ENCODE measurements around the gene ATP6V0E1.

The ATP6V0E1 gene

DNA sequence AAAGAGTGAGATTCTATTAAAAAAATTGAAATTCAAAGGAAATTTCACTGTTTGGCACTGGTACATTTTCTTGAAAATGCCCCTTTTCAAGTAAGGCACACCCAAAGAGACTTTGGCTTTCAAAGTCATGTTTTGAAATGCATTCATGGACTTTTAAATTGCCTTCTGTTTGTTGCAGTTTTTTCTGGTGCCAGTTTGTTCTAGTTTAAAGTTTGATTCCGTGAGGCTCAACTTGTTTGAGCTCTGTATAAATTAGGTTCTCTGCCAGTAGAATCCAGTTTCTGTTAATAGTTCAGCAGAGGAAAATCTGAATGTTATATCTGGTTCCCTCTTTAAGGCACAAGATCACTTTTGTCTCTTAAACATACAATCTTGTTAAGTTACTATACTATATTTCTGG is 16.4 kb downstream of the ATP6V0E1 start:
- DNase-seq (ENCODE audit: low read depth in 1 of 2, low spot score in 1 of 2) = no peak
- TF ChIP-seq, protein P1, sequence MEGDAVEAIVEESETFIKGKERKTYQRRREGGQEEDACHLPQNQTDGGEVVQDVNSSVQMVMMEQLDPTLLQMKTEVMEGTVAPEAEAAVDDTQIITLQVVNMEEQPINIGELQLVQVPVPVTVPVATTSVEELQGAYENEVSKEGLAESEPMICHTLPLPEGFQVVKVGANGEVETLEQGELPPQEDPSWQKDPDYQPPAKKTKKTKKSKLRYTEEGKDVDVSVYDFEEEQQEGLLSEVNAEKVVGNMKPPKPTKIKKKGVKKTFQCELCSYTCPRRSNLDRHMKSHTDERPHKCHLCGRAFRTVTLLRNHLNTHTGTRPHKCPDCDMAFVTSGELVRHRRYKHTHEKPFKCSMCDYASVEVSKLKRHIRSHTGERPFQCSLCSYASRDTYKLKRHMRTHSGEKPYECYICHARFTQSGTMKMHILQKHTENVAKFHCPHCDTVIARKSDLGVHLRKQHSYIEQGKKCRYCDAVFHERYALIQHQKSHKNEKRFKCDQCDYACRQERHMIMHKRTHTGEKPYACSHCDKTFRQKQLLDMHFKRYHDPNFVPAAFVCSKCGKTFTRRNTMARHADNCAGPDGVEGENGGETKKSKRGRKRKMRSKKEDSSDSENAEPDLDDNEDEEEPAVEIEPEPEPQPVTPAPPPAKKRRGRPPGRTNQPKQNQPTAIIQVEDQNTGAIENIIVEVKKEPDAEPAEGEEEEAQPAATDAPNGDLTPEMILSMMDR (IDR thresholded peaks at IDR 0.05; ENCODE audit: insufficient read depth, low read length) = no peak
- TF ChIP-seq POLR2AphosphoS5 (IDR thresholded peaks at IDR 0.05; ENCODE audit: low read depth) (no peak), GABPA (IDR thresholded peaks at IDR 0.05; ENCODE audit: low read depth) (no peak), SPI1 (IDR thresholded peaks at IDR 0.05; ENCODE audit: borderline replicate concordance, low read depth) (no peak)
- TF ChIP-seq, protein P2, sequence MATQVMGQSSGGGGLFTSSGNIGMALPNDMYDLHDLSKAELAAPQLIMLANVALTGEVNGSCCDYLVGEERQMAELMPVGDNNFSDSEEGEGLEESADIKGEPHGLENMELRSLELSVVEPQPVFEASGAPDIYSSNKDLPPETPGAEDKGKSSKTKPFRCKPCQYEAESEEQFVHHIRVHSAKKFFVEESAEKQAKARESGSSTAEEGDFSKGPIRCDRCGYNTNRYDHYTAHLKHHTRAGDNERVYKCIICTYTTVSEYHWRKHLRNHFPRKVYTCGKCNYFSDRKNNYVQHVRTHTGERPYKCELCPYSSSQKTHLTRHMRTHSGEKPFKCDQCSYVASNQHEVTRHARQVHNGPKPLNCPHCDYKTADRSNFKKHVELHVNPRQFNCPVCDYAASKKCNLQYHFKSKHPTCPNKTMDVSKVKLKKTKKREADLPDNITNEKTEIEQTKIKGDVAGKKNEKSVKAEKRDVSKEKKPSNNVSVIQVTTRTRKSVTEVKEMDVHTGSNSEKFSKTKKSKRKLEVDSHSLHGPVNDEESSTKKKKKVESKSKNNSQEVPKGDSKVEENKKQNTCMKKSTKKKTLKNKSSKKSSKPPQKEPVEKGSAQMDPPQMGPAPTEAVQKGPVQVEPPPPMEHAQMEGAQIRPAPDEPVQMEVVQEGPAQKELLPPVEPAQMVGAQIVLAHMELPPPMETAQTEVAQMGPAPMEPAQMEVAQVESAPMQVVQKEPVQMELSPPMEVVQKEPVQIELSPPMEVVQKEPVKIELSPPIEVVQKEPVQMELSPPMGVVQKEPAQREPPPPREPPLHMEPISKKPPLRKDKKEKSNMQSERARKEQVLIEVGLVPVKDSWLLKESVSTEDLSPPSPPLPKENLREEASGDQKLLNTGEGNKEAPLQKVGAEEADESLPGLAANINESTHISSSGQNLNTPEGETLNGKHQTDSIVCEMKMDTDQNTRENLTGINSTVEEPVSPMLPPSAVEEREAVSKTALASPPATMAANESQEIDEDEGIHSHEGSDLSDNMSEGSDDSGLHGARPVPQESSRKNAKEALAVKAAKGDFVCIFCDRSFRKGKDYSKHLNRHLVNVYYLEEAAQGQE (IDR thresholded peaks at IDR 0.05; ENCODE audit: insufficient replicate concordance, low read depth) = no peak

DNA sequence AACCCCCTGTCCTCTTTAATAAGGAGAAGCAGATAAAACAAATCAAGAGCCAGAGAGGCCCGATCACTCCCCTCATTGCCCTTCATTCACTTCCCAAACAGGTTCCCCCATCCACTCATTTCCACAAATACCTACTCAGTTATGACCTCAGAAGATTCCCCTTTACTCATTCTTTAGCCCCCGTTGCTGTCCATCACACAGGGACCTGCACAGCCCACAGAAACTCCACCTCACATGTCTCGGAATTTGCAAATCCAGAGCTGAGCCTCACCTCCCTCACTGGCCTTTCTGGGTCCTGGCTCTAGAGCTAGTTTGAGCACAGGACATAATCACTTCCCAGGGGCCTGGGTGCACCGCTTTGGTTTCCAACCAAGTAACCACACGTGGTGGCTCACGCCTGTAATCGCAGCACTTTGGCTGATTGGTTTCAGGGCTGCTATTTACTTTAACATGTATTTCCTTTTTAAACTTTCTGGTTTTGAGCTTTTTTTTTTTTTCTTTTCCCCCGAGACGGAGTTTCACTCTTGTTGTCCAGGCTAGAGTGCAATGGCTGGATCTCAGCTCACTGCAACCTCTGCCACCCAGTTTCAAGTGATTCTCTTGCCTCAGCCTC is 17.8 kb downstream of the ATP6V0E1 start:
- H3K27ac ChIP-seq (replicated peaks) = no peak overlapping the region
- H3K27me3 ChIP-seq (ENCODE audit: insufficient read depth, poor library complexity, severe bottlenecking) = no peaks in the 10 kb centered on the region
- no peak overlapping the region for H3K4me3 ChIP-seq (replicated peaks; ENCODE audit: insufficient read depth, low read length)
- TF ChIP-seq POLR2AphosphoS5 (IDR thresholded peaks at IDR 0.05; ENCODE audit: low read depth) (no peak), GABPA (IDR thresholded peaks at IDR 0.05; ENCODE audit: low read depth) (no peak), SPI1 (IDR thresholded peaks at IDR 0.05; ENCODE audit: borderline replicate concordance, low read depth) (no peak)
- TF ChIP-seq, protein P2 (IDR thresholded peaks at IDR 0.05; ENCODE audit: insufficient replicate concordance, low read depth) = no peak
- TF ChIP-seq, protein P1 (IDR thresholded peaks at IDR 0.05; ENCODE audit: insufficient read depth, low read length) = no peak
- DNase-seq (ENCODE audit: low read depth in 1 of 2, low spot score in 1 of 2) = no peak

More for the DNA sequence above, 16.4 kb downstream of the ATP6V0E1 start:
- H3K4me3 ChIP-seq (replicated peaks; ENCODE audit: insufficient read depth, low read length) = no peak overlapping the region
- no peaks in the 10 kb centered on the region for H3K27me3 ChIP-seq (ENCODE audit: insufficient read depth, poor library complexity, severe bottlenecking)
- no peak overlapping the region for H3K27ac ChIP-seq (replicated peaks)

GRCh38 chr5:173003360-173003759 is 19.8 kb downstream of the ATP6V0E1 start:
- no peak for DNase-seq (ENCODE audit: low read depth in 1 of 2, low spot score in 1 of 2)
- H3K27ac ChIP-seq (replicated peaks) = no peak overlapping the region
- H3K4me3 ChIP-seq (replicated peaks; ENCODE audit: insufficient read depth, low read length) = no peak overlapping the region
- TF ChIP-seq GABPA (IDR thresholded peaks at IDR 0.05; ENCODE audit: low read depth) (no peak), SPI1 (IDR thresholded peaks at IDR 0.05; ENCODE audit: borderline replicate concordance, low read depth) (no peak), POLR2AphosphoS5 (IDR thresholded peaks at IDR 0.05; ENCODE audit: low read depth) (no peak)
- TF ChIP-seq, protein P2 (IDR thresholded peaks at IDR 0.05; ENCODE audit: insufficient replicate concordance, low read depth) = no peak
- TF ChIP-seq, protein P1 (IDR thresholded peaks at IDR 0.05; ENCODE audit: insufficient read depth, low read length) = no peak
- H3K27me3 ChIP-seq (ENCODE audit: insufficient read depth, poor library complexity, severe bottlenecking) = no peaks in the 10 kb centered on the region

Data from HL-60 (cell line).